GM18951 (cell line): ENCODE results near the gene SMIM17.
"Not testable (repeated sequence)": the region's sequence is repeated elsewhere in the genome, so short reads cannot be mapped to it uniquely, and the experiment has no call there.

Experiments used
- POLR2A ChIP-seq: IDR thresholded peaks from 4 replicates; pipeline ENCODE4 v1.6.1; 2011; ENCODE audit warnings: mild to moderate bottlenecking; ENCODE audit not compliant: insufficient read length, insufficient read depth; ENCODE audit errors: extremely low read depth
- in situ Hi-C: fragments of 300-500 bp; cut with MboI; formaldehyde crosslinking; loops from one replicate; pipeline ENCODE4 v1.12.0; 2022; ENCODE audit warnings: low sequenced_read_pairs, mixed read lengths, inconsistent platforms; ENCODE audit not compliant: unreplicated experiment

SMIM17 gene

GRCh38 chr19:56667311-56667870, 24.4 kb downstream of the SMIM17 start:
- in situ Hi-C loops = no loop called here
- TF ChIP-seq POLR2A = no peak

DNA sequence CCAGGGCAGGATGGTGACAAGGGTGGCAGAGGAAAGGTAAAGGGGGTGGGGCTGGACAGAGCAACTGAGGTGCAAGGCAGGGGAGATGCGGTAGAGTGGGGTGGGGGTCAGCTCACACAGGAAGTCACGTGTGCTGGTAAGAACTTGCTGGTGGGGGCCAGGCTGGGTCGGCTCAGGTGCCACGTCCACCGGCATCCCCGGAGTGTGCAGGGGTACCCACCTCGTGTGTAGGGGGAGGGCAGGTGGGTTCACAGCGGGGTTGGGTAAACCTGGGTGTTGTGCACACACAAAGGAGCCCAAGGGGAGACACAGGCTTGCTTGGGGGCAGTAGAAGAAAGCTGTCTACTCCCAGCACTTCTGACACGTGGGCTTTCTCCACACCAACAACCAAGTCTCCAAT, 25.7 kb downstream of the SMIM17 start:
- no peak for TF ChIP-seq POLR2A
- in situ Hi-C loops = no loop called here

DNA sequence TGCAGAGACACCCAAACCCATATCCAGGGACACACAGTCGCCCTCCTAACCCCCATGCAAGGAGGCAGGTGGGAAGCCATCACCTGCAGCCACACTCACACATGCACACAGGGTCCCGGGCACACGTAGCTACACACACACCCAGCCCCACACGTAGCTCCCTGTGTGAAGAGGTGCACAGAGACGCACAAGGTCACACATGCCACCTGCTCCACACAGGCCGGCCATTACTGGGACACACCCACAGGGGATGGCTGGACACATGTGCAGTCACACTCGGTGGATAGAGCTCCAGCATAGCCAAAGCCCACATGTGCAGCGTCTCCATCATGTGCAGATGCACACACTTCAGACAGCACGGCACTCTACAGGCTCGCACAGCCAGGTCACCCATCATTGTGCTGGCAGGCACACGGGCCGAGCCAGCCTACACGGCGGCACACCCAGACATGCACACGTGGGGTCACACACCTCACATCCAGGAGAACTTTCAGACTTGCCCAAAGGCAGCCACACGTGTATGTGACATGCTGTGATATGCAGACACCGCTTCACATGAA, 27.5 kb downstream of the SMIM17 start:
- no peak for TF ChIP-seq POLR2A
- in situ Hi-C loops = no loop called here

GRCh38 chr19:56670961-56671612, 28.1 kb downstream of the SMIM17 start:
- in situ Hi-C loops = no loop called here
- TF ChIP-seq POLR2A = no peak

- no peak for TF ChIP-seq POLR2A
- in situ Hi-C loops = no loop called here
Measured at GRCh38 chr19:56671613-56671994, 28.6 kb downstream of the SMIM17 start, which contains the start of gene ZNF835. Gene ZNF835 (minus strand): TSS chr19:56671757. CDS start chr19:56665198, 6,559 bp downstream.

- in situ Hi-C loops = not testable (repeated sequence)
Measured at GRCh38 chr19:56672610-56673009, 29.7 kb downstream of the SMIM17 start.

- no peak for TF ChIP-seq POLR2A
- in situ Hi-C loops = no loop called here
Measured at GRCh38 chr19:56678205-56678604, 35.2 kb downstream of the SMIM17 start.

- in situ Hi-C loops = no loop called here
- no peak for TF ChIP-seq POLR2A
Measured at GRCh38 chr19:56681702-56682101, 38.7 kb downstream of the SMIM17 start.

DNA sequence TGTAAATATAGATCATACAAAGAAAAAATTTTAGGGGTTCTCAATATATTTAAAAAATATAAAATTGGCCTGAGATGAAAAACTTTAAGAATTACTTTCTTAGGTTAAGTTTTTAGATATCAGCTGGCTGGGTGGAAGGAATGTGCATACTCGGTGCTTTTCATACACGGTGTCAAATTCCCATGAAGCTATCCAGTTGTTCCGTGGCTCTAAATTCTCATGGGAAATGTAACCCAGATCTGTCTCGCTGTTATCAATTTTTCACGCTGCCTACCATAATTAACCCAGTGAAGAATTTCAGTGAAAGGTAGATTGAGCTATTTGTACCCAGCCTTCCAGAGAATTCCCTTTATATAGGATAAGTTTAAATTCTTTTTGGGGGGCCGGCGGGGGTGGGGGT, 40.2 kb downstream of the SMIM17 start:
- in situ Hi-C loops = no loop called here
- TF ChIP-seq POLR2A = no peak

- no peak for TF ChIP-seq POLR2A
- in situ Hi-C loops = no loop called here
Measured at GRCh38 chr19:56687031-56687430, 44.1 kb downstream of the SMIM17 start.

DNA sequence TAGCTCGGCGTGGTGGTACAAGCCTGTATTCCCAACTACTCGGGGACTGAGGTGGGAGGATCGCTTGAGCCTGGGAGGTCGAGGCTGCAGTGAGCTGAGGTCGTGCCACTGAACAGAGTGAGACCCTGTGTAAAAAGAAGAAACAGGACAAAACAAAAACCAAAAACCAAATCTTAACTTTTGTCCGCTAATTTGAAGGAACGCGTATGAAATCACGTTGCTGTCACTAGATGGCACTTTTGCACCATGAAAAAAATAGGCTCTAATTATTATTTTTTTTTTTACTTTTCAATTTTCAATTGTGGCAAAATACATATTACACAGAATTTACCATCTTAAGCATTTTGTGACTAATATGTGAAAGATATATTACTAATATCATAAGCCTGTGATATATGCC, 46.2 kb downstream of the SMIM17 start:
- TF ChIP-seq POLR2A = no peak

GRCh38 chr19:56690670-56691069, 47.7 kb downstream of the SMIM17 start:
- no peak for TF ChIP-seq POLR2A
- in situ Hi-C loops = no loop called here

More for the DNA sequence above, 46.2 kb downstream of the SMIM17 start:
- in situ Hi-C loops = no loop called here

DNA sequence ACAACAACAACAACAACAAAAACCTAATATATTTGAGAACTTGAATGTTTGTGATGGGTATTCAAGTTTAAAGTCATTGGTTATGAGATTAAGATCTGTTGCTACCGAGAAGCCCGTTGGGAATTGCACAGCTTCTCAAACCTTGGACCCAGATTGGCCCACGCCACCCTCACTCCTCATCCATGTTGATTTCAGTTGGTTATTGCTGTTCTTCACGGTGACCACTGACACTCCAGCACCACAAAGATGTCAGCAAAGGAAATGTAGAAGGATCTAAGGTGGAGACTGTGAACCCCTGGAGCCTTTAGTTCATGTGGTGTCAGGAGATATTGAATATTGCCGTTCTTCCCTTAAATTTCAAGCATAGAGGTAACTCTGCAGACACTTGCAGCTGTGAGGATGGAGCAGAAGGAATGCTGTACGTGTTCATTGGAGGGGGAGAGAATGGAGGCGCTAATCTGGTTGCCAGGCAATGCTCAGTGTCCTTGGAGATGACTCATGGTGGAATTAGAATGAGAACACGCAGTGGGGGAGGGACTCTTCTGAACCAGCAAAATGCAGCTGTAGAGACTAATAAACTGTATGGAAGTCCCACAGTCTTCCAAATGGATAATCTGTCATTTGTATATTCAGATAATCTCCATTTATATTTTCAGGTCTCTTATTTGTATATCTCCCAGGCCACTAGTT, 49.4 kb downstream of the SMIM17 start:
- no peak for TF ChIP-seq POLR2A
- in situ Hi-C loops = no loop called here

DNA sequence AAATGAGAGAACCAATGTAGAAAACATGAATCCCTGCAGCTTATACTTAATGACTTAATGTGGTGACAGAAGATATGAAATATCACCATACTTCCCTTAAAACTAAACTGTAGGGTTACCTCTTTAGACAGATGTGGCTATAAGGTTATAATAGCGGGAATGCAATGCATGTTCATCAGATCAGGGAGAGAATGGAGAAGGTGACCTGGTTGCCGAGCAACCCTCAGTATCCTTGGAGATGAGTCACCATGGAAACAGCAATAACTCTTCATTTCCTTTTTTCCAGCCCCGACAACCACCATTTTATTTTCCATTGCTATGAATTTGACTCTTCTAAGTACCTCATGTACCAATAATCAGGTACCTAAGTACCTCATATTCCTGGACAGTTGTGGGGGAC, 56.6 kb downstream of the SMIM17 start:
- in situ Hi-C loops = no loop called here
- no peak for TF ChIP-seq POLR2A
